ENCODE data around the gene GBP1. TPM values are rescaled to one million over a fixed set of nuclear protein-coding genes. Genes with fewer than 3 reads are reported as not detected.

The GBP1 gene
- total RNA-seq, 2 experiments from 2014 or later = not detected

- no peaks in the 10 kb centered on the region for H3K4me1 ChIP-seq (ENCODE audit: insufficient read depth, low read length, poor library complexity, severe bottlenecking)
- no peak overlapping the region for H3K27ac ChIP-seq (ENCODE audit: low read depth, low read length, poor library complexity, severe bottlenecking)
- no peak overlapping the region for H3K4me3 ChIP-seq (ENCODE audit: low read depth, low read length, poor library complexity, severe bottlenecking)
- H3K36me3 ChIP-seq (ENCODE audit: insufficient read depth, low read length) = no peaks in the 10 kb centered on the region
- TF ChIP-seq CTCF (conservative IDR thresholded peaks at IDR 0.05; ENCODE audit: low read length) (no peak), EZH2phosphoT487 (IDR thresholded peaks at IDR 0.05; ENCODE audit: borderline replicate concordance, low read depth, low read length) (no peak)
- intact Hi-C loops (cut with micrococcal nuclease; ENCODE audit: unreplicated experiment) = no loop called here
- H4K20me1 ChIP-seq (ENCODE audit: insufficient read depth, low read length) = no peaks in the 10 kb centered on the region
- H3K9me3 ChIP-seq (ENCODE audit: low read length) = no peaks in the 10 kb centered on the region
- ChIA-PET POLR2A (no interaction called here), CTCF (ENCODE audit: unreplicated experiment) (no interaction called here)
- no peak overlapping the region for H2AFZ ChIP-seq (ENCODE audit: low read length)
- no peak for DNase-seq (ENCODE audit: low spot score)
- no peaks in the 10 kb centered on the region for H3K79me2 ChIP-seq (ENCODE audit: insufficient read depth, low read depth, low read length)
- no peak overlapping the region for H3K4me2 ChIP-seq (ENCODE audit: low read length)
- H3K9me2 ChIP-seq (ENCODE audit: insufficient read depth, low read length) = no peaks in the 10 kb centered on the region
- BruUV-seq (replicated peaks) = no TSS peak
Measured at GRCh38 chr1:89068291-89068690, 3.3 kb upstream of the GBP1 start.

DNA sequence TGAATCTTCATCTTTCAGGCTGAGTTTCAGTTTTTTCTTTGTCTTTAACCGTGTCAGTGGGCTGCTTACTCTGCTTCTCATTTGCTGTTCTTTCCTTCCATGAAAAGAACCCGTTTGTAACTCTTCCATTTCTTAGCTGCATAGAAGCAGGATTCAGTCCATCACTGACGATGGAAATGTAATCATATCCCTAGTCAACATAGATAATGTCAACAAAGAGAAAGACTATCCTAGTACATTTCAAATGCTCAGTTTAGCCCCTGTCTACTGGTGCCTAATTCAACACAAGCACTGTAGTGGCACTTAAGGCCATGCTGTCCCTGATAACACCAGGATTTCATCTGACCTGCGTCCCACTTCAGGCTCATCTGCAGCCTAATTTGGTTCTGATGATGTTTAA lies 376 bp downstream of the GBP1 start:
- Histone ChIP-seq H3K4me1 (ENCODE audit: insufficient read depth, low read length, poor library complexity, severe bottlenecking) (no peaks in the 10 kb centered on the region), H3K4me3 (ENCODE audit: low read depth, low read length, poor library complexity, severe bottlenecking) (no peak overlapping the region), H3K9me3 (ENCODE audit: low read length) (no peaks in the 10 kb centered on the region), H3K27ac (ENCODE audit: low read depth, low read length, poor library complexity, severe bottlenecking) (no peak overlapping the region), H4K20me1 (ENCODE audit: insufficient read depth, low read length) (no peaks in the 10 kb centered on the region), H3K9me2 (ENCODE audit: insufficient read depth, low read length) (no peaks in the 10 kb centered on the region), H3K4me2 (ENCODE audit: low read length) (no peak overlapping the region), H3K79me2 (ENCODE audit: insufficient read depth, low read depth, low read length) (no peaks in the 10 kb centered on the region), H2AFZ (ENCODE audit: low read length) (no peak overlapping the region), H3K36me3 (ENCODE audit: insufficient read depth, low read length) (no peaks in the 10 kb centered on the region)
- BruUV-seq (replicated peaks) = no TSS peak
- ChIA-PET POLR2A (interaction anchor here (1.3 kb wide), 1 partner anchor 13 kb away, joined by 3 read pairs; no protein-coding TSS in a partner anchor), CTCF (ENCODE audit: unreplicated experiment) (no interaction called here)
- no peak for TF ChIP-seq EZH2phosphoT487 (IDR thresholded peaks at IDR 0.05; ENCODE audit: borderline replicate concordance, low read depth, low read length)
- TF ChIP-seq CTCF (conservative IDR thresholded peaks at IDR 0.05; ENCODE audit: low read length) = no peak
- intact Hi-C loops (cut with micrococcal nuclease; ENCODE audit: unreplicated experiment) = no loop called here
- no peak for DNase-seq (ENCODE audit: low spot score)

- no peak overlapping the region for H3K27ac ChIP-seq (ENCODE audit: low read depth, low read length, poor library complexity, severe bottlenecking)
- no peaks in the 10 kb centered on the region for H3K4me1 ChIP-seq (ENCODE audit: insufficient read depth, low read length, poor library complexity, severe bottlenecking)
- intact Hi-C loops (cut with micrococcal nuclease; ENCODE audit: unreplicated experiment) = no loop called here
- no peaks in the 10 kb centered on the region for H3K9me3 ChIP-seq (ENCODE audit: low read length)
- no peak for TF ChIP-seq CTCF (conservative IDR thresholded peaks at IDR 0.05; ENCODE audit: low read length)
- no peak for TF ChIP-seq EZH2phosphoT487 (IDR thresholded peaks at IDR 0.05; ENCODE audit: borderline replicate concordance, low read depth, low read length)
- DNase-seq (ENCODE audit: low spot score) = no peak
- POLR2A ChIA-PET = interaction anchor here (0.8 to 0.9 kb wide), 2 partner anchors 11 to 15 kb away, joined by 3 read pairs; no protein-coding TSS in a partner anchor
- no peaks in the 10 kb centered on the region for H3K36me3 ChIP-seq (ENCODE audit: insufficient read depth, low read length)
- H3K4me2 ChIP-seq (ENCODE audit: low read length) = no peak overlapping the region
- H4K20me1 ChIP-seq (ENCODE audit: insufficient read depth, low read length) = no peaks in the 10 kb centered on the region
- H3K79me2 ChIP-seq (ENCODE audit: insufficient read depth, low read depth, low read length) = no peaks in the 10 kb centered on the region
- BruUV-seq (replicated peaks) = no TSS peak
- H3K9me2 ChIP-seq (ENCODE audit: insufficient read depth, low read length) = no peaks in the 10 kb centered on the region
- H2AFZ ChIP-seq (ENCODE audit: low read length) = no peak overlapping the region
- CTCF ChIA-PET (ENCODE audit: unreplicated experiment) = no interaction called here
- no peak overlapping the region for H3K4me3 ChIP-seq (ENCODE audit: low read depth, low read length, poor library complexity, severe bottlenecking)
Measured at GRCh38 chr1:89063094-89063493, 1.9 kb downstream of the GBP1 start.

Measured in OCI-LY7 (cell line).